GM12801 (cell line): ENCODE measurements around the gene FRY.

Experiments used
- CTCF ChIP-seq: IDR thresholded peaks from one replicate; pipeline ENCODE4 v1.5.1; 2011; ENCODE audit warnings: control low read depth; ENCODE audit not compliant: insufficient read length; ENCODE audit errors: extremely low read depth

FRY gene

DNA sequence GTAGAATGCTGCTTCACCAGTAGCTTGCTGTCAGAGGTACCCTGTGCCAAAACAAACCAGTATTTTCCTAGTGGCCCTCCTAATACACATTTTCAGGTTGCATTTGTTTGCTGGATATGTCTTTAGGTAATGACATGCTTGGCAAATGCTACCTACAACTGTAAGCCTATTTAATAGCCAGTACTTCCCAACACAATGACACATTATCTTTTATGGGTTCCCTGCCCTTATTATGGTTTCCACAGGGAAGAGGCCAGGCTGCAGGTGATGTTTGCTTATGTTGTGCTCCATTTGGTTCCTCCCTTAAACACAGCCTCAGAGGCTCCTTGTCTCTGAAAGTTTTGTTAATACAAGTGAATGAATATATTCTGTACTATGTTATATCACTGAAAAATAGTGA, 24.7 kb downstream of the FRY start:
- TF ChIP-seq CTCF: no peak

- TF ChIP-seq CTCF: no peak
These were observed 28.0 kb downstream of the FRY start for GRCh38 chr13:32059511-32059984.

GRCh38 chr13:32060401-32060878, 28.9 kb downstream of the FRY start:
- TF ChIP-seq CTCF: no peak

DNA sequence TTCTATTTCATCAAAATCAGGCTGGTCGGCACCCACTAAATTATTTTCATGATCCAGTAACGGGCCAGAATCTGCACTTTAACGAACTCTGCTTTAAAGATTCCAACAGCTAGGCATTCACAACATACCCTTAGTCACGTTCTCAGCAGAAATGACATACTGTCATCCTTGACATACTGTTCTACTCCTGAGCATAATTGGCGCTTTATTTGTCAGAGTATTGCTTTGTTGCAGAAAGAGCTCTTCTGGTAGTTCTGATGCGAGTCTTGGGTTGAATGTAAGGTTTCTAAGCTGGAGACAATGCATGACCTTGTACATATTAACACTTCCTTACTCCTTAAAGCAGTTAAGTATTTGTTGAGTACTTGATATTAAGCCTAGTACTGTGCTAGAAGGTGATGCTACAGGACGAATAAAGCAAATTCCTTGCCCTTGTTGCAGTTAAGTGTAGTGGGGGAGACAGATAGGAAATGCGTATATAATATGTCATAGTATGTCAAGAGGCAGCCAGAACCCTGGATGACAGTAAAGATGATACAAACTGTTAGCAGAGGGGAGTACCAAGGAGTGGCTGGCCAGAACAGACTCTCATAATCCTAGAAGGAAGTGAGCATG, 32.2 kb downstream of the FRY start:
- TF ChIP-seq CTCF: no peak

- no peak for TF ChIP-seq CTCF
These were observed 35.8 kb downstream of the FRY start for GRCh38 chr13:32067149-32067961.

- TF ChIP-seq CTCF: no peak
These were observed 36.7 kb downstream of the FRY start for GRCh38 chr13:32068255-32068654.

GRCh38 chr13:32073180-32073864, 41.7 kb downstream of the FRY start:
- TF ChIP-seq CTCF: no peak
